ENCODE measurements around the gene LPXN. TPM values are rescaled to one million over a fixed set of nuclear protein-coding genes. Genes with fewer than 3 reads are reported as not detected.

LPXN gene
- total RNA-seq, 4 donors from 2014 or later: 10.0 to 18.7 (median 16.0) TPM

DNA sequence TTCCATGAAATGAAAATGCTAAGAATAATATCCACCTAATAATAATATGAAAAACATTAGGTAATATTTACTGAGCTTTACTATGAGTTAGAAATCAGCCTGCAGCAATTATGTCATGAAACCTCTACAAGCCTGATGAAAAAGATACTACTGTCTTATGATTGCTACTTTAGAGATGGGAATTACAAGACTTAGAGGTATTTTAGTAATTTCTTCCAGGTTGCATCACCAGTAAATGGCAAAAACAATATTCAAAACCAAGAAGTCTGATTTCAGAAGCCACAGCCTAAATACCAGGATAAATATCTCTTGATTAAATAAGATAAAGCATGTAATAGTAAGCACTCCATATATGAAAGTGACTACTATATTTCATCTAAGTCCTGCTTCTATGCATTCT lies 81.6 kb downstream of the LPXN start:
- no peak for DNase-seq
- TF ChIP-seq, protein P1, sequence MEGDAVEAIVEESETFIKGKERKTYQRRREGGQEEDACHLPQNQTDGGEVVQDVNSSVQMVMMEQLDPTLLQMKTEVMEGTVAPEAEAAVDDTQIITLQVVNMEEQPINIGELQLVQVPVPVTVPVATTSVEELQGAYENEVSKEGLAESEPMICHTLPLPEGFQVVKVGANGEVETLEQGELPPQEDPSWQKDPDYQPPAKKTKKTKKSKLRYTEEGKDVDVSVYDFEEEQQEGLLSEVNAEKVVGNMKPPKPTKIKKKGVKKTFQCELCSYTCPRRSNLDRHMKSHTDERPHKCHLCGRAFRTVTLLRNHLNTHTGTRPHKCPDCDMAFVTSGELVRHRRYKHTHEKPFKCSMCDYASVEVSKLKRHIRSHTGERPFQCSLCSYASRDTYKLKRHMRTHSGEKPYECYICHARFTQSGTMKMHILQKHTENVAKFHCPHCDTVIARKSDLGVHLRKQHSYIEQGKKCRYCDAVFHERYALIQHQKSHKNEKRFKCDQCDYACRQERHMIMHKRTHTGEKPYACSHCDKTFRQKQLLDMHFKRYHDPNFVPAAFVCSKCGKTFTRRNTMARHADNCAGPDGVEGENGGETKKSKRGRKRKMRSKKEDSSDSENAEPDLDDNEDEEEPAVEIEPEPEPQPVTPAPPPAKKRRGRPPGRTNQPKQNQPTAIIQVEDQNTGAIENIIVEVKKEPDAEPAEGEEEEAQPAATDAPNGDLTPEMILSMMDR (IDR thresholded peaks at IDR 0.05): no peak
- TF ChIP-seq POLR2AphosphoS5 (IDR thresholded peaks at IDR 0.05): no peak
- no peak for TF ChIP-seq POLR2A (IDR thresholded peaks at IDR 0.05)
- no peak for TF ChIP-seq EP300 (IDR thresholded peaks at IDR 0.05; ENCODE audit: low read depth)
- in situ Hi-C loops (cut with MboI; ENCODE audit: low pct_ligation_motif_present in 1 of 4, low pct_unique_long_range_greater_than_20kb in 1 of 4, low sequenced_read_pairs in 3 of 4): no loop called here
- intact Hi-C loops (cut with DNase I; ENCODE audit: low total_unique reads): no loop called here
- Histone ChIP-seq H3K9me3 (no peaks in the 10 kb centered on the region), H3K36me3 (no peaks in the 10 kb centered on the region), H3K27me3 (no peaks in the 10 kb centered on the region), H3K27ac (no peak overlapping the region), H3K4me3 (no peak overlapping the region), H3K4me1 (no peaks in the 10 kb centered on the region)

DNA sequence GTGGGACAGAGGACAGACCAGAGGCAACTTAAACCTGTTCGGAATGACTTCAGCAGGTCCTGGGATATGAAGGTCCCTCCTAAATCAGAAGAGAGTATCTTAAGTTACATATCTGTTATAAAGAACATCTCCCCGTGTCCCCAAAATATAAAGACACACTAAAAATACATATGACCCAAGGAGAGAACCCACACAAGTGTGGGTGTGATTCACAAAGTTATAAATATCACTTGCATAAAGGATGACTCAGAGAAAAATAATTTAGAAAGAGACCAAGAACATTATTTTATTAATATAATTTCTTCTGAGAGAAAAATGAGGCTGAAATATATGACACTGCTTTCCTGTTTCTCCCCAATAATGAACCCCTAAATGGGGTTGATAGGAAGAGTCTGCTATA lies 82.0 kb downstream of the LPXN start:
- H3K36me3 ChIP-seq: no peaks in the 10 kb centered on the region
- 50 to 80% methylated on average over 2 of the region's 2 CpGs for WGBS, 2 donors (ENCODE audit: low coverage in 1 of 2)
- H3K9me3 ChIP-seq: no peaks in the 10 kb centered on the region
- TF ChIP-seq POLR2A (IDR thresholded peaks at IDR 0.05) (no peak), POLR2AphosphoS5 (IDR thresholded peaks at IDR 0.05) (no peak), EP300 (IDR thresholded peaks at IDR 0.05; ENCODE audit: low read depth) (no peak)
- TF ChIP-seq, protein P1 (IDR thresholded peaks at IDR 0.05): no peak
- H3K27ac ChIP-seq: no peak overlapping the region
- intact Hi-C loops (cut with DNase I; ENCODE audit: low total_unique reads): no loop called here
- no peak overlapping the region for H3K4me3 ChIP-seq
- H3K27me3 ChIP-seq: no peaks in the 10 kb centered on the region
- in situ Hi-C loops (cut with MboI; ENCODE audit: low pct_ligation_motif_present in 1 of 4, low pct_unique_long_range_greater_than_20kb in 1 of 4, low sequenced_read_pairs in 3 of 4): no loop called here
- no peak for DNase-seq
- H3K4me1 ChIP-seq: no peaks in the 10 kb centered on the region

DNA sequence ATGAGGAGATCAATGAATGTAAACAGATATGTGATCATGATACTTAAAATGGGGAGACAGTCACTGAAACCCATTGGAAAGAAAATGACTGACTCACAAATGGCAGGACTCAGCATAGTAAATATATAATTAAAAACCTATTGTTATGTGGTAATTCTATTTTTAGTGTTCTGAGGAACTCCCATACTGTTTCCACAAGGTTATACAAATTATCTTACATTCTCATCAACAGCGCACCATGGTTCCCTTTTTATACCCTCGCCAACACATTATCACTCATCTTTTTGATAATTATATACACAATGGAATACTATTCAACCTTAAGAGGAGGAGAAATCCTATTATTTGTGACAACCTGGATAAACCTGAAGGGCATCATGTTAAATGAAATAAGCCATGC lies 84.8 kb downstream of the LPXN start:
- Histone ChIP-seq H3K27me3 (no peaks in the 10 kb centered on the region), H3K36me3 (no peaks in the 10 kb centered on the region), H3K9me3 (no peaks in the 10 kb centered on the region), H3K27ac (no peak overlapping the region), H3K4me1 (no peaks in the 10 kb centered on the region), H3K4me3 (no peak overlapping the region)
- 89 to 92% methylated on average over 2 of the region's 2 CpGs for WGBS, 2 donors (ENCODE audit: low coverage in 1 of 2)
- TF ChIP-seq, protein P1 (IDR thresholded peaks at IDR 0.05): no peak
- TF ChIP-seq POLR2A (IDR thresholded peaks at IDR 0.05) (no peak), POLR2AphosphoS5 (IDR thresholded peaks at IDR 0.05) (no peak), EP300 (IDR thresholded peaks at IDR 0.05; ENCODE audit: low read depth) (no peak)
- intact Hi-C loops (cut with DNase I; ENCODE audit: low total_unique reads): no loop called here
- no peak for DNase-seq
- in situ Hi-C loops (cut with MboI; ENCODE audit: low pct_ligation_motif_present in 1 of 4, low pct_unique_long_range_greater_than_20kb in 1 of 4, low sequenced_read_pairs in 3 of 4): no loop called here

- H3K27me3 ChIP-seq: no peaks in the 10 kb centered on the region
- DNase-seq: no peak
- H3K4me3 ChIP-seq: no peak overlapping the region
- in situ Hi-C loops (cut with MboI; ENCODE audit: low pct_ligation_motif_present in 1 of 4, low pct_unique_long_range_greater_than_20kb in 1 of 4, low sequenced_read_pairs in 3 of 4) (no loop called here), intact Hi-C loops (cut with DNase I; ENCODE audit: low total_unique reads) (no loop called here)
- H3K27ac ChIP-seq: no peak overlapping the region
- no peaks in the 10 kb centered on the region for H3K4me1 ChIP-seq
- H3K36me3 ChIP-seq: no peaks in the 10 kb centered on the region
- TF ChIP-seq, protein P1 (IDR thresholded peaks at IDR 0.05): no peak
- TF ChIP-seq EP300 (IDR thresholded peaks at IDR 0.05; ENCODE audit: low read depth): no peak
- H3K9me3 ChIP-seq: no peaks in the 10 kb centered on the region
Observed at GRCh38 chr11:58487170-58487569, 88.5 kb downstream of the LPXN start.

Measured in transverse colon (tissue), 4 donors.